Activated CD8-positive, alpha-beta memory T cell treated with anti-CD3 and anti-CD28 coated beads for 1 hour (primary cell): ENCODE data around the gene DNAAF1.
A peak's percentile ranks its signal among the peaks of the same experiment; 100 is the strongest.
"Not testable (repeated sequence)": the region's sequence is repeated elsewhere in the genome, so short reads cannot be mapped to it uniquely, and the experiment has no call there.

ENCODE experiments used
- DNase-seq, 2 donors: peaks; one replicate each; pipeline ENCODE4 v3.0.0-alpha.2; 2020; ENCODE audit warnings: low read depth in 1 of 2; ENCODE audit errors: extremely low read depth in 1 of 2

Gene DNAAF1

GRCh38 chr16:84144859-84145639, at the start of gene DNAAF1, which contains the start of gene HSDL1:
TSS of gene DNAAF1 (plus strand) at chr16:84145308. CDS start at chr16:84145441, 133 bp downstream.
TSS of gene HSDL1 (minus strand) at chr16:84145177. CDS start at chr16:84131321, 13,856 bp downstream.
- peak; percentile 76 to 96 for DNase-seq

GRCh38 chr16:84095466-84095865, 49.6 kb upstream of the DNAAF1 start:
- DNase-seq = no peak

- no peak for DNase-seq
Measured at GRCh38 chr16:84096447-84097005, 48.6 kb upstream of the DNAAF1 start.

- no peak for DNase-seq
Measured at GRCh38 chr16:84098939-84099338, 46.2 kb upstream of the DNAAF1 start.

GRCh38 chr16:84103678-84104077, 41.4 kb upstream of the DNAAF1 start:
- DNase-seq = no peak

- DNase-seq = no peak
Measured at GRCh38 chr16:84104231-84104630, 40.9 kb upstream of the DNAAF1 start.

- DNase-seq = no peak
Measured at GRCh38 chr16:84105301-84105815, 39.8 kb upstream of the DNAAF1 start.

- no peak for DNase-seq
Measured at GRCh38 chr16:84105948-84106740, 39.0 kb upstream of the DNAAF1 start.

- no peak for DNase-seq
Measured at GRCh38 chr16:84107921-84108320, 37.2 kb upstream of the DNAAF1 start.

- DNase-seq = no peak
Measured at GRCh38 chr16:84109598-84110335, 35.3 kb upstream of the DNAAF1 start.

GRCh38 chr16:84110527-84110926, 34.6 kb upstream of the DNAAF1 start:
- no peak for DNase-seq

- DNase-seq = no peak
Measured at GRCh38 chr16:84111525-84111924, 33.6 kb upstream of the DNAAF1 start.

GRCh38 chr16:84111949-84112348, 33.2 kb upstream of the DNAAF1 start:
- not testable (repeated sequence) for DNase-seq

- DNase-seq = peak in 1 of 2 donors; percentile 30
Measured at GRCh38 chr16:84115919-84116719, 29.0 kb upstream of the DNAAF1 start.

GRCh38 chr16:84116720-84117493, 28.2 kb upstream of the DNAAF1 start, which contains the start of gene MBTPS1:
TSS of gene MBTPS1 (minus strand) at chr16:84116942. CDS start at chr16:84101783, 15,159 bp downstream.
- peak; percentile 94 to 98 for DNase-seq

- no peak for DNase-seq
Measured at GRCh38 chr16:84117494-84117843, 27.6 kb upstream of the DNAAF1 start.

- DNase-seq = not testable (repeated sequence)
Measured at GRCh38 chr16:84118315-84118714, 26.8 kb upstream of the DNAAF1 start.

GRCh38 chr16:84119368-84119767, 25.7 kb upstream of the DNAAF1 start:
- DNase-seq = no peak

GRCh38 chr16:84120023-84120422, 25.1 kb upstream of the DNAAF1 start:
- no peak for DNase-seq
